Measurements from ENCODE around the gene KRTAP19-1. TPM values are rescaled to one million over a fixed set of nuclear protein-coding genes. Genes with fewer than 3 reads are reported as not detected.

Gene KRTAP19-1
- total RNA-seq, 2 donors from 2014 or later: not detected

DNA sequence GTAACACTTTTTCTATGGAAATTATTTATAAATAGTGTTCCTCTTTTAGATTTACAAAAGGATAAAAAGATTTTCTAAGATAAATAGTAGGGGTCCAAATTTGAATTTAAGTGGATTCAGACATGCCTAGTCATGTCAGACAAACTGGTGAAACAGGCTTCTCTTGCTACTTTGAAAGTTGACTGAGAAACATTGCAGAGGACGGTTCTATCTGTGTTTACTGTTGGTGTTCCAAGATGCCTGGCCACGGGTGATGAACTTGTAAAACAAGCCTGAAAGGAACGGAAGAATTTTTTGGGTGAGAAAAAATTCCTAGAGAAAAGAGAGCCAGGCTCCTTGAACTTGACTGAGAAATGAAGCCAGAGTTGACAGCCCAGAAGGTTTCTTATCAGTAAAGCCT is 2.2 kb downstream of the KRTAP19-1 start:
- Histone ChIP-seq H3K9ac (ENCODE audit: low read depth in 2 of 2, low read length in 2 of 2) (no peak overlapping the region), H3K27ac (no peak overlapping the region), H3K9me3 (no peaks in the 10 kb centered on the region), H3K27me3 (no peaks in the 10 kb centered on the region), H3K4me1 (no peaks in the 10 kb centered on the region), H3K4me3 (no peak overlapping the region), H3K36me3 (no peaks in the 10 kb centered on the region)
- intact Hi-C loops (cut with DNase I): no loop called here
- no peak for TF ChIP-seq CTCF (IDR thresholded peaks at IDR 0.05)
- no peak for DNase-seq

GRCh38 chr21:30468900-30469714 is 11.1 kb downstream of the KRTAP19-1 start:
- no peak overlapping the region for H3K4me3 ChIP-seq
- no peaks in the 10 kb centered on the region for H3K9me3 ChIP-seq
- no peak for TF ChIP-seq CTCF (IDR thresholded peaks at IDR 0.05)
- H3K36me3 ChIP-seq: no peaks in the 10 kb centered on the region
- DNase-seq: no peak
- no peaks in the 10 kb centered on the region for H3K4me1 ChIP-seq
- H3K27me3 ChIP-seq: no peaks in the 10 kb centered on the region
- H3K27ac ChIP-seq: no peak overlapping the region
- no peak overlapping the region for H3K9ac ChIP-seq (ENCODE audit: low read depth in 2 of 2, low read length in 2 of 2)
- intact Hi-C loops (cut with DNase I): no loop called here

DNA sequence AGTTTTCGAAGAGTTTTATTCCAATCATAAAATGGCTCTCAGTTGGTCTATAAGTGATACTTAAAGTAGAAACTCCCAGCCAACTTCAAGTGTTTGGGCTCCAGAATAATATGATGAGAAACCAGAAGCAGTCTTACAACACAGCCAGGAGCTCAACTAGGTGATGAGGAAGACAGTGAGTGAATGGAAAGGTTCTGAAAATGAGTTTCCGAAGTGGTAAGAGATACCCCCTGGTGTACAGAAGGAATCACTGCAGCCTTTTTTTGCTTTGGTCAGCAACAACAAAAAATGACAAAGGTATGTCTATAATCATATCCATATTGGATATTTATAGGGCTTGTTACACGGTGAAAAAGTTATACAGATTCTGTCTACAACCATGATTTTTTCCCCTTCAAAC is 16.5 kb downstream of the KRTAP19-1 start:
- Histone ChIP-seq H3K27me3 (no peaks in the 10 kb centered on the region), H3K4me1 (no peaks in the 10 kb centered on the region), H3K36me3 (no peaks in the 10 kb centered on the region), H3K9ac (ENCODE audit: low read depth in 2 of 2, low read length in 2 of 2) (no peak overlapping the region), H3K27ac (no peak overlapping the region), H3K9me3 (no peaks in the 10 kb centered on the region), H3K4me3 (no peak overlapping the region)
- TF ChIP-seq CTCF (IDR thresholded peaks at IDR 0.05): no peak
- DNase-seq: no peak
- intact Hi-C loops (cut with DNase I): no loop called here

GRCh38 chr21:30448514-30448913 is 31.7 kb downstream of the KRTAP19-1 start:
- Histone ChIP-seq H3K4me3 (no peak overlapping the region), H3K36me3 (no peaks in the 10 kb centered on the region), H3K27me3 (no peaks in the 10 kb centered on the region), H3K27ac (no peak overlapping the region), H3K4me1 (no peaks in the 10 kb centered on the region), H3K9ac (ENCODE audit: low read depth in 2 of 2, low read length in 2 of 2) (no peak overlapping the region), H3K9me3 (no peaks in the 10 kb centered on the region)
- intact Hi-C loops (cut with DNase I): no loop called here
- TF ChIP-seq CTCF (IDR thresholded peaks at IDR 0.05): no peak
- no peak for DNase-seq

- no peak for TF ChIP-seq CTCF (IDR thresholded peaks at IDR 0.05)
- Histone ChIP-seq H3K27ac (no peak overlapping the region), H3K36me3 (no peaks in the 10 kb centered on the region), H3K4me1 (no peaks in the 10 kb centered on the region), H3K9me3 (no peaks in the 10 kb centered on the region), H3K9ac (ENCODE audit: low read depth in 2 of 2, low read length in 2 of 2) (no peak overlapping the region), H3K4me3 (no peak overlapping the region), H3K27me3 (no peaks in the 10 kb centered on the region)
- intact Hi-C loops (cut with DNase I): no loop called here
- no peak for DNase-seq
Observed at GRCh38 chr21:30447056-30447455, 33.1 kb downstream of the KRTAP19-1 start.

Data from colonic mucosa (tissue), 4 donors.